Placental epithelial cell (primary cell): Measurements from ENCODE around the gene WNT3A. TPM values are rescaled to one million over a fixed set of nuclear protein-coding genes. Genes with fewer than 3 reads are reported as not detected.

Experiments used
- small RNA-seq: library from RNA; depleted of rRNA; stranded (forward); fragments of <200 nt; gene quantifications from one replicate; pipeline ENCODE3, GENCODE V24; 2012
- total RNA-seq: library from RNA; depleted of rRNA; stranded (reverse); fragments of >200 nt; gene quantifications from 2 replicates; pipeline ENCODE4 v1.2.3, GENCODE V29; 2012

Gene WNT3A, protein sequence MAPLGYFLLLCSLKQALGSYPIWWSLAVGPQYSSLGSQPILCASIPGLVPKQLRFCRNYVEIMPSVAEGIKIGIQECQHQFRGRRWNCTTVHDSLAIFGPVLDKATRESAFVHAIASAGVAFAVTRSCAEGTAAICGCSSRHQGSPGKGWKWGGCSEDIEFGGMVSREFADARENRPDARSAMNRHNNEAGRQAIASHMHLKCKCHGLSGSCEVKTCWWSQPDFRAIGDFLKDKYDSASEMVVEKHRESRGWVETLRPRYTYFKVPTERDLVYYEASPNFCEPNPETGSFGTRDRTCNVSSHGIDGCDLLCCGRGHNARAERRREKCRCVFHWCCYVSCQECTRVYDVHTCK
- not detected in 2 replicates for total RNA-seq

DNA sequence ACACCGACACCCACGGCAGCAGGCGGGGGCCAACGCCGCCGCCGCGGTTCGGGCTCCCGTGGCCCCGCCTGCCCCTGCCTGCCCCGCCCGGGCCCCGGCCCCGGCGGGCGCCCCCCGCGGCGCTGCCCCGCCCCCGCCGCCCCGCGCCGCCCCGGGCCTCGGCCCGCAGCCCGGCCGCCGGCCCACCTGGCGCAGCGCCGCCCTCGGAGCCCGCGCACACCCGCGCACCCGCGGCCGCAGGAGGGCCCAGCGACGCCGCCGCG is at the start of gene WNT3A:
TSS of gene WNT3A (plus strand) at position 213 of the 263 bp plus-strand sequence. CDS start 131 bp downstream, outside the sequence.

DNA sequence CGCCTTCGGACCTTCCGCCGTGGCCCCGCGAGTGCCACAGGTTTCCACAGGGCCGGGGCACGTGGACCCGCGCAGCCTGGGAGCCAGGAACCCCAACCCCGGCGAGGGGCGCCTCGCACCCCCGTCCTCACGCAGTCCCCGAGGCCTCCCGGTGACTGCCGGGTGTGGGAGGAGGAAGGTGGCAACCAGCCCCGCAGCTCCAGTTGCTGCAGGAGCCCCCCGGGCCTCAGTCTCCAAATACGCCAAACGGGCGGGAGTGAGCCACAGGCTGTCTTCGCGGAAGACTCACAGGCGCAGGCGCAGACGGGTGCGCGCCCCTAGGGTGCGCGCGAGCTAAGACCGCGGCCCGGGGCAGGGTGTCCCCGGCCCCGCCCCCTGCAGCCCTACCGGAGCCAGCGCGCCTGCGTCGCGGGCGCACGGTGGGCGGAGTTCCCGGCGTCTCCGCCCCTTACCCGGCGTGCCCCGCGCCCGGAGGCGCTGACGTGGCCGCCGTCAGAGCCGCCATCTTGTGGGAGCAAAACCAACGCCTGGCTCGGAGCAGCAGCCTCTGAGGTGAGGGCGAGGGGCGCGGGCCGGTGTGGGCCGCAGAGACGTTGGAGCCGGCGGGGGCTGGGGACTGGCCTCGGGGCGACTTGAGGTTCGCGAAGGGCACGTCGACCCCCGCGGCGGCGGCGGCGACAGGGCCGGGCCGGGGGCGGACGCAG is 75.6 kb downstream of the WNT3A start, which contains the start of gene ARF1:
TSS of gene ARF1 (plus strand) at position 495 of the 704 bp plus-strand sequence. CDS start 14,407 bp downstream, outside the sequence.

DNA sequence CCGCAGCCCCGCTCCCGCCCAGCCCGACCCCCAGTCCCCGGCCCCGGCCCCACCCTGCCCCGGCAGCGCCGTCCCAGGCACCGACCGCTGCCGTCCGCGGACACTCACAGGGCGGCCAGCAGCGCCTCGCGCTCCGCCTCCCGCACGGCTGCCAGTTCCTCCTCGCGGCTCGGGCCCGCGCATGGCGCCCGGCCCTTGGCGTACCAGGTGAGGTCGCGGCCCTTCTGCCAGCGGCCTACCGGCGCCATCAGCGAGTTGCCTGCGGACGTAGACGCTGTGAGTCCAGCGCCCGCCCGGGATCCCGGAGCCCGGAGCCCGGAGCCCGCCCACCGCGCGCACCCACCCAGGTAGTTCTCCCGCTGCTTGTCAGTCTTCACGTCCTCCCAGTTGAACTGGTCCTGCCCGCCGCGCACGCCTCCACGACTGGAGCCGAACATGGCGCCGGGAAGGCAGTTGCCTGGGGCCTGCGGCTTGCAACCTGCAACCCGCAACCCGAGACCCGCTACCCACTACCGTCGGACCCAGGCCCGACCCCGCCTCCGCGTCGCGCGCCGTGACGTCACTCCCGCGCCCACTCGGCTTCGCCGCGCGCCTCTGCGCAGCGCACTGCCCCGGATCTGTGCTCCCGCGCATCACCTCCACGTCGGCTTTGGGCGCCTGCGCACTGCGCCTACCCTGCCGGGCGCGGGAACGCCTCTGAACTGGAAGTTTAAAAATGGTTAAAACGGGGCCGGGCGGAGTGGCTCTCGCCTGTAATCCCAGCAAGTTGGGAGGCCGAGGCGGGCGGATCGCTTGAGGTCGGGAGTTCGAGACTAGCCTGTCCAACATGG is 96.2 kb downstream of the WNT3A start, which contains the start of gene C1orf35:
TSS of gene C1orf35 (minus strand) at position 535 of the 830 bp plus-strand sequence. CDS start at position 437, 98 bp downstream.

DNA sequence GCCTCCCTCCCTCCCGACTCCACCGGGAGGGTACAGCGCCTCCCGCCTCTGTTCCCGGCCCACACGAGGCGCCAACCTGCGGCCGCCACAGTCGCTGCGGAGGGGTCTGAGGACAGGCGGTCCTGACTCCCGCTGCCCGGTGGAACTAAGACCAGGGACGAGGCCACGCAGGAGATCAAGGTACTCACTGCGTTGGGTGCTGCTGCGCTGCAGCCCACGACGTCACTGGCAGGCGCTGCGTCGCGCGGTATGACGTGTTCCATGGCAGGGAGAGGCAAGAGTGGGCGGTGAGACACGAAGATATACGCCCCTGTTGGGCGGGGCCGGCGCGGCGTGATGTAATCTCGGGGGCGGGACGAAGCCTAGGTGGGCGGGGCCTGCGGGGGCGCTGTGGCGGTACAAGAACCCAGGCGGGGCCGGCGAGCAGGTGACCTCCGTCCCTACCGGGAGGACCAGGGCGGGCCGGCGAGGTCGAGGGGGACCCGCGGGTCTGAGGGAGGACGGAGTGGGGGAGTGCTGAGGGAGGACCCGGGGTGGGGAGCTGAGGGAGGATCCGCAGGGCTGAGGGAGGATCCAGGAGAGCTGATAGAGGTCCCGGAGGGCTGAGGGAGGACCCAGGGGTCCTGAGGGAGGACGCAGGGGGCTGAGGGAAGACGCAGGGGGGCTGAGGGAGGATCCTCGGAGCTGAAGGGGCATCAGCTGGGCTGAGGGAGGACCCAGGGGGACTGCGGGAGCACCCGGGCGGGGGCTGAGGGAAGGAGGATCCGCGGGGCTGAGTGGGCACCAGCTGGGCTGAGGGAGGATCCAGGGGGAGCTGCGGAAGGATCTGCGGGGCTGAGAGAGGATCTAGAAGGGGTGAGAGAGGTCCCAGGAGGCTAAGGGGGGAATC is 102.5 kb downstream of the WNT3A start, which contains the start of gene MRPL55:
TSS of gene MRPL55 (minus strand) at position 227 of the 889 bp plus-strand sequence. CDS start 1,039 bp downstream, outside the sequence.

Small RNA genes lying within 50 kb of the gene (small RNA-seq; reads per million reads assigned to genes)
- gene SEPT14P17, result not detected

Other genes starting within 250 kb of the WNT3A start
- not detected in 2 replicates for gene PRSS38, start 191.3 kb upstream of the WNT3A start, total RNA-seq
- 5.1 and 7.6 TPM in 2 replicates for gene WNT9A, start 59.1 kb upstream of the WNT3A start, total RNA-seq
- gene ARF1, start 75.7 kb downstream of the WNT3A start, total RNA-seq, result 345 and 501 TPM in 2 replicates
- gene C1orf35, start 96.3 kb downstream of the WNT3A start, total RNA-seq, result 5.7 and 9.4 TPM in 2 replicates
- gene MRPL55, start 102.3 kb downstream of the WNT3A start, total RNA-seq, result 44.5 and 106 TPM in 2 replicates
- 267 and 413 TPM in 2 replicates for gene GUK1, start 133.3 kb downstream of the WNT3A start, total RNA-seq
- 0.79 and 2.1 TPM in 2 replicates for gene GJC2, start 142.9 kb downstream of the WNT3A start, total RNA-seq
- 6.7 and 14.9 TPM in 2 replicates for gene IBA57, start 158.8 kb downstream of the WNT3A start, total RNA-seq
- 8.5 and 54.2 TPM in 2 replicates for gene OBSCN, start 201.0 kb downstream of the WNT3A start, total RNA-seq